ENCODE data around the gene TIFAB. TPM values are rescaled to one million over a fixed set of nuclear protein-coding genes. Genes with fewer than 3 reads are reported as not detected.

TIFAB gene
- total RNA-seq, 4 donors from 2014 or later = not detected

- peaks cover 0 to 54% (median 17%) of the 10 kb centered on the region in 3 donors for H3K4me1 ChIP-seq
- peak within 1 kb of the TSS; percentile 72 to 96 for H3K4me3 ChIP-seq
Observed at GRCh38 chr5:135398855-135399793, 53.0 kb downstream of the TIFAB start, which contains the start of gene MACROH2A1. Gene MACROH2A1, minus strand, starts transcription at chr5:135399231. Its CDS starts 10,138 bp downstream, at chr5:135389093.

GRCh38 chr5:135398160-135398854 lies 53.8 kb downstream of the TIFAB start:
- H3K4me1 ChIP-seq = peaks cover 0 to 62% (median 19%) of the 10 kb centered on the region in 3 donors
- peak overlapping the region; percentile 16 to 92 (median 88) for H3K27ac ChIP-seq
- WGBS, 2 donors (ENCODE audit: low coverage in 1 of 2) = 0% methylated on average over 3 to 5 of the region's 43 CpGs
- TF ChIP-seq CTCF (IDR thresholded peaks at IDR 0.05) (no peak), POLR2A (IDR thresholded peaks at IDR 0.05) (no peak), POLR2AphosphoS5 (IDR thresholded peaks at IDR 0.05) (no peak), EP300 (IDR thresholded peaks at IDR 0.05) (no peak)
- H3K9me3 ChIP-seq = no peaks in the 10 kb centered on the region
- peak overlapping the region; percentile 72 to 96 for H3K4me3 ChIP-seq
- peak; percentile 26 for ATAC-seq
- no peaks in the 10 kb centered on the region for H3K36me3 ChIP-seq
- no peaks in the 10 kb centered on the region for H3K27me3 ChIP-seq

More at GRCh38 chr5:135398855-135399793, 53.0 kb downstream of the TIFAB start, which contains the start of gene MACROH2A1:
- no peaks in the 10 kb centered on the region for H3K27me3 ChIP-seq
- ATAC-seq = peak; percentile 98
- 3 to 7% methylated on average over 5 to 13 of the region's 109 CpGs for WGBS, 2 donors (ENCODE audit: low coverage in 1 of 2)
- no peaks in the 10 kb centered on the region for H3K36me3 ChIP-seq
- peak within 1 kb of the TSS; percentile 77 to 92 (median 88) for H3K27ac ChIP-seq
- TF ChIP-seq POLR2AphosphoS5 (IDR thresholded peaks at IDR 0.05) (peak; percentile 90), EP300 (IDR thresholded peaks at IDR 0.05) (no peak), POLR2A (IDR thresholded peaks at IDR 0.05) (peak; percentile 93 to 94), CTCF (IDR thresholded peaks at IDR 0.05) (peak in 3 of 4 experiments; percentile 25 to 30 (median 27))
- H3K9me3 ChIP-seq = no peaks in the 10 kb centered on the region

Small RNA genes within 50 kb of the gene (small RNA-seq; reads per million reads assigned to genes)
- 0 reads per million in 4 donors for gene DCANP1

Other genes starting within 250 kb of the TIFAB start
- 100 to 1,000 TPM; 163 to 180 (median 177) TPM for gene MACROH2A1, start 53.1 kb downstream of the TIFAB start, total RNA-seq
- not detected for gene DCANP1, start 5.0 kb downstream of the TIFAB start, total RNA-seq
- not detected for gene NEUROG1, start 83.6 kb upstream of the TIFAB start, total RNA-seq
- gene CXCL14, start 126.6 kb upstream of the TIFAB start, total RNA-seq = 10 to 100 TPM in 1 of 4 donors, 1 to 10 TPM in 2, under 1 TPM in 1; 0.15 to 23.2 (median 3.8) TPM